ENCODE measurements around the gene PRLH. TPM values are rescaled to one million over a fixed set of nuclear protein-coding genes. Genes with fewer than 3 reads are reported as not detected.

The PRLH gene
- total and polyA plus RNA-seq, 2 donors (not counting 3 experiments of a cell fraction or from before 2014, with no cell fraction given), result not detected

DNA sequence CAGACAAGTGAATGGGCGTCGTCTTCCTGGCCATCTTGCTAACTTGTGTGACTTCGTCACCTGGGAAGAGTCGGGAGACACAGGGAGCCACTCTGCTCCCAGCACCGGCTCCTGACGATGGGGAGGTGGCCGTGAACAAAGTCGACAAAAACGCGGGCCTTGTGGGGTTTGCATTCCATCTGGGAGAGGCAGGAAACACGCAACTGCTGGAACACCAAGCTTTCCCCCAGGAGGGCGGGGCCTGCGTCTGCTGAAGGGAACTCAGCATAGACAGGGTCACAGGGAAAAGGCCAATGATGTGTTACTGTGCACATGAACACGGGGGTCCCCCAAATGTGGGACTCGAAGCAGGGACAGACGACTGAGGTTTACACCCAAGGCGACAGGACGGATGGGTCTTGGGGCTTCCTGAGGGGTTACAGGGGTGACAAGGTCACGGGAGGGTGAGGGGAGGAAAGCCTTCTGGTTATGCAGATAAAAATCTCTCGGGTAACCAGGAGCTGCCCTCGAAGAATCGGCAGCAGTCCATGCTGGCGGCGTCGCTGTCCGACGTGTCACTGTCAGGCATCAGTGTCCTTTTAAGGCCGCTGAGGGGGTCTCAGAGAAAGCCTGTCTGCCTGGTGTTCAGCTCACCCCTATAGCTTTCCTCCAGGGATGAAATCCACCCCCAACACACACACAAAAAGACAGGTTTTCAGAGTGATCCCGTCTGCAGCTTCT is 28.2 kb upstream of the PRLH start:
- TF ChIP-seq JUN (IDR thresholded peaks at IDR 0.05; ENCODE audit: borderline replicate concordance, insufficient read depth, insufficient read length, low read depth) (no peak), EZH2 (IDR thresholded peaks at IDR 0.05; ENCODE audit: borderline replicate concordance, low read depth, low read length, severe bottlenecking) (no peak), POLR2AphosphoS5 (IDR thresholded peaks at IDR 0.05; ENCODE audit: insufficient read depth, low read depth, low read length) (no peak), GATA2 (IDR thresholded peaks at IDR 0.05; ENCODE audit: insufficient read depth, insufficient read length, low read depth, low read length) (no peak), FOS (IDR thresholded peaks at IDR 0.05; ENCODE audit: borderline replicate concordance, insufficient read depth, low read length) (no peak), POLR2A (IDR thresholded peaks at IDR 0.05; ENCODE audit: low read depth, low read length) (no peak), MYC (IDR thresholded peaks at IDR 0.05; ENCODE audit: low read depth, low read length) (no peak)
- TF ChIP-seq, protein P1, sequence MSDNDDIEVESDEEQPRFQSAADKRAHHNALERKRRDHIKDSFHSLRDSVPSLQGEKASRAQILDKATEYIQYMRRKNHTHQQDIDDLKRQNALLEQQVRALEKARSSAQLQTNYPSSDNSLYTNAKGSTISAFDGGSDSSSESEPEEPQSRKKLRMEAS (IDR thresholded peaks at IDR 0.05; ENCODE audit: insufficient read depth, insufficient read length), result no peak
- TF ChIP-seq, protein P2, sequence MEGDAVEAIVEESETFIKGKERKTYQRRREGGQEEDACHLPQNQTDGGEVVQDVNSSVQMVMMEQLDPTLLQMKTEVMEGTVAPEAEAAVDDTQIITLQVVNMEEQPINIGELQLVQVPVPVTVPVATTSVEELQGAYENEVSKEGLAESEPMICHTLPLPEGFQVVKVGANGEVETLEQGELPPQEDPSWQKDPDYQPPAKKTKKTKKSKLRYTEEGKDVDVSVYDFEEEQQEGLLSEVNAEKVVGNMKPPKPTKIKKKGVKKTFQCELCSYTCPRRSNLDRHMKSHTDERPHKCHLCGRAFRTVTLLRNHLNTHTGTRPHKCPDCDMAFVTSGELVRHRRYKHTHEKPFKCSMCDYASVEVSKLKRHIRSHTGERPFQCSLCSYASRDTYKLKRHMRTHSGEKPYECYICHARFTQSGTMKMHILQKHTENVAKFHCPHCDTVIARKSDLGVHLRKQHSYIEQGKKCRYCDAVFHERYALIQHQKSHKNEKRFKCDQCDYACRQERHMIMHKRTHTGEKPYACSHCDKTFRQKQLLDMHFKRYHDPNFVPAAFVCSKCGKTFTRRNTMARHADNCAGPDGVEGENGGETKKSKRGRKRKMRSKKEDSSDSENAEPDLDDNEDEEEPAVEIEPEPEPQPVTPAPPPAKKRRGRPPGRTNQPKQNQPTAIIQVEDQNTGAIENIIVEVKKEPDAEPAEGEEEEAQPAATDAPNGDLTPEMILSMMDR (IDR thresholded peaks at IDR 0.05; ENCODE audit: extremely low read depth in 1 of 2, insufficient read depth in 1 of 2, low read depth in 1 of 2, low read length in 2 of 2), result no peak
- no TSS peak for BruUV-seq (replicated peaks)
- Histone ChIP-seq H3K27me3 (ENCODE audit: control insufficient read depth in 2 of 2, insufficient read depth in 2 of 2, low read length in 2 of 2) (no peaks in the 10 kb centered on the region), H2AFZ (ENCODE audit: low read depth, low read length) (no peak overlapping the region), H4K20me1 (replicated peaks; ENCODE audit: control insufficient read depth, extremely low read depth, insufficient read depth, low read length) (no peaks in the 10 kb centered on the region), H3K9me1 (replicated peaks; ENCODE audit: control insufficient read depth, extremely low read depth, insufficient read depth, low read length) (no peaks in the 10 kb centered on the region), H3K79me2 (ENCODE audit: control insufficient read depth, insufficient read depth, low read length) (no peaks in the 10 kb centered on the region), H3K36me3 (ENCODE audit: control insufficient read depth in 2 of 2, extremely low read depth in 1 of 2, insufficient read depth in 2 of 2, low read length in 2 of 2) (no peaks in the 10 kb centered on the region), H3K4me2 (ENCODE audit: insufficient read depth, low read length) (no peak overlapping the region), H3K9ac (replicated peaks; ENCODE audit: extremely low read depth, insufficient read depth, low read length) (no peak overlapping the region), H3K4me1 (ENCODE audit: control insufficient read depth, extremely low read depth, insufficient read depth, low read length) (no peaks in the 10 kb centered on the region), H3K9me3 (replicated peaks; ENCODE audit: control insufficient read depth, insufficient read depth, low read length) (no peaks in the 10 kb centered on the region), H3K27ac (ENCODE audit: insufficient read depth, low read depth, low read length) (no peak overlapping the region), H3K4me3 (replicated peaks in 1 of 3; ENCODE audit: insufficient read depth in 1 of 3, low read depth in 1 of 3, low read length in 3 of 3) (no peak overlapping the region)
- intact Hi-C loops (cut with micrococcal nuclease), result no loop called here
- FAIRE-seq (no peak), DNase-seq (ENCODE audit: low read depth, low spot score) (no peak)
- dilution Hi-C loops (cut with MboI; ENCODE audit: extremely low pct_ligation_motif_present, low sequenced_read_pairs), result no loop called here
- POLR2A ChIA-PET, result no interaction called here
- CTCF ChIA-PET, result interaction anchor here (0.6 to 1.2 kb wide), 3 partner anchors 11 to 25 kb away, joined by 3 to 5 read pairs (median 3); no protein-coding TSS in a partner anchor

Data from endothelial cell of umbilical vein (primary cell).